Mesendoderm (in vitro differentiated cells): ENCODE data around the gene POU2F1.

ENCODE experiments used
- DNase-seq: peaks from one replicate; pipeline ENCODE4 v3.0.0; 2013
- H2AK5ac ChIP-seq: 2 replicates; pipeline ENCODE4 v1.6.1; 2013; ENCODE audit warnings: low read length, inconsistent platforms
- H2BK120ac ChIP-seq: 2 replicates; pipeline ENCODE4 v1.6.1; 2013; ENCODE audit warnings: low read depth, mild to moderate bottlenecking, low read length, moderate library complexity, mixed read lengths
- H2BK15ac ChIP-seq: replicated peaks from 2 replicates; pipeline ENCODE4 v1.6.1; 2013; ENCODE audit warnings: low read depth, mild to moderate bottlenecking, moderate library complexity
- H2BK5ac ChIP-seq: 2 replicates; pipeline ENCODE4 v1.6.1; 2013; ENCODE audit warnings: low read length, inconsistent platforms
- H3K18ac ChIP-seq: 2 replicates; pipeline ENCODE4 v1.6.1; 2013; ENCODE audit warnings: mild to moderate bottlenecking, low read length, mixed read lengths
- H3K23ac ChIP-seq: one replicate; pipeline ENCODE4 v1.6.1; 2013; ENCODE audit warnings: low read length
- H3K27ac ChIP-seq: 2 replicates; pipeline ENCODE4 v1.5.1; 2013; ENCODE audit warnings: low read depth, mild to moderate bottlenecking, inconsistent platforms, low read length, moderate library complexity
- H3K27me3 ChIP-seq: 2 replicates; pipeline ENCODE4 v1.6.1; 2013; ENCODE audit warnings: low read length, control low read depth, mild to moderate bottlenecking, inconsistent platforms; ENCODE audit not compliant: insufficient read depth, poor library complexity
- H3K36me3 ChIP-seq: 2 replicates; pipeline ENCODE4 v1.6.1; 2013; ENCODE audit warnings: low read length, inconsistent platforms; ENCODE audit not compliant: control insufficient read depth, insufficient read depth
- H3K4ac ChIP-seq: one replicate; pipeline ENCODE4 v1.6.1; 2013; ENCODE audit warnings: low read depth, mild to moderate bottlenecking, low read length, moderate library complexity
- H3K4me1 ChIP-seq: 2 replicates; pipeline ENCODE4 v1.6.1; 2013; ENCODE audit warnings: low read depth, low read length, inconsistent platforms; ENCODE audit not compliant: control insufficient read depth
- H3K4me2 ChIP-seq: 2 replicates; pipeline ENCODE4 v1.6.1; 2013; ENCODE audit warnings: low read length
- H3K4me3 ChIP-seq: 2 replicates; pipeline ENCODE4 v1.5.1; 2013; ENCODE audit warnings: mild to moderate bottlenecking, low read length
- H3K56ac ChIP-seq: one replicate; pipeline ENCODE4 v1.6.1; 2013; ENCODE audit warnings: low read length
- H3K79me1 ChIP-seq: 2 replicates; pipeline ENCODE4 v1.6.1; 2013; ENCODE audit warnings: low read length, inconsistent platforms
- H3K79me2 ChIP-seq: 2 replicates; pipeline ENCODE4 v1.6.1; 2013; ENCODE audit warnings: mild to moderate bottlenecking, low read length; ENCODE audit not compliant: control insufficient read depth, insufficient read depth
- H3K9ac ChIP-seq: 2 replicates; pipeline ENCODE4 v1.6.1; 2013; ENCODE audit warnings: low read length, inconsistent platforms
- H4K5ac ChIP-seq: one replicate; pipeline ENCODE4 v1.6.1; 2013; ENCODE audit warnings: low read length
- H4K8ac ChIP-seq: one replicate; pipeline ENCODE4 v1.6.1; 2013; ENCODE audit warnings: low read depth, mild to moderate bottlenecking, control low read depth, low read length, moderate library complexity
- WGBS: extraction: QIAGEN DNeasy Blood & Tissue Kit; methylation state at CpG from one replicate; pipeline ENCODE4 v1.1.7; 2013; ENCODE audit warnings: low lambda C conversion rate, missing lambda C conversion rate; ENCODE audit not compliant: insufficient coverage; ENCODE audit errors: extremely low coverage; 5-methylcytosine and 5-hydroxymethylcytosine counted together

The POU2F1 gene

DNA sequence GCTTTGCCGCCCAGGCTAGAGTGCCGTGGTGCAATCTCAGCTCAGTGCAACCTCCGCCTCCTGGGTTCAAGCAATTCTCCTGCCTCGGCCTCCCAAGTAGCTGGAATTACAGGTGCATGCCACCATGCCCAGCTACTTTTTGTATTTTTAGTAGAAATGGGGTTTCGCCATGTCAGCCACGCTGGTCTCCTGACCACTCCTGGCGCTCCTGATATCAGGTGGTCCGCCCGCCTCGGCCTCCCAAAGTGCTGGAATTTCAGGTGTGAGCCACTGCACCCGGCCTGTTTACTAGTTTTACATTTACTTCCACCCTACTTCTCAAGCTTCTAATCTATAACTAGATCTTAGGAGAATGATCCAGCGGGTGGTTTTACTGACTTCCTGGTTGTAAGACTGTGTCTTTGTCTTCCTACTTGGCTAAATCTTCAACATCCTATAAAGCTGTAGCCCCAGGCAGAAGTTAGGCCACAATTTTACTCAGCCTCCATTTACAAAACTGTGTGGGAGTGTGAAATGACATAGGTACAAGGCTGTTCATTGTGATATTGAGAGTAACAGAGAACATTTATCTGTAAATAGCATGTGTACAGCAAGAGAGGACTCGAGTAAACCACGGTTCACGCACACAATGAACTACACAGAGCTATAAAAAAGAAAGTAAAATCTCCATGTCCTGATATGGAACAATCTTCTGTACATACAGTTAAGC is 9.6 kb upstream of the POU2F1 start:
- Histone ChIP-seq H3K27me3 (no peaks in the 10 kb centered on the region), H3K36me3 (no peaks in the 10 kb centered on the region), H3K4ac (no peak overlapping the region), H2BK120ac (no peak overlapping the region), H3K23ac (no peak overlapping the region), H2AK5ac (no peak overlapping the region), H3K79me2 (no peaks in the 10 kb centered on the region), H2BK15ac (no peak overlapping the region), H3K79me1 (no peaks in the 10 kb centered on the region), H3K4me2 (no peak overlapping the region), H3K4me3 (no peak overlapping the region), H4K5ac (no peak overlapping the region), H3K27ac (no peak overlapping the region), H3K56ac (no peak overlapping the region), H3K9ac (no peak overlapping the region), H3K18ac (no peak overlapping the region), H2BK5ac (no peak overlapping the region), H3K4me1 (no peaks in the 10 kb centered on the region), H4K8ac (no peak overlapping the region)
- no peak for DNase-seq
- WGBS = no CpG with 5 or more reads among the region's 15 CpGs

DNA sequence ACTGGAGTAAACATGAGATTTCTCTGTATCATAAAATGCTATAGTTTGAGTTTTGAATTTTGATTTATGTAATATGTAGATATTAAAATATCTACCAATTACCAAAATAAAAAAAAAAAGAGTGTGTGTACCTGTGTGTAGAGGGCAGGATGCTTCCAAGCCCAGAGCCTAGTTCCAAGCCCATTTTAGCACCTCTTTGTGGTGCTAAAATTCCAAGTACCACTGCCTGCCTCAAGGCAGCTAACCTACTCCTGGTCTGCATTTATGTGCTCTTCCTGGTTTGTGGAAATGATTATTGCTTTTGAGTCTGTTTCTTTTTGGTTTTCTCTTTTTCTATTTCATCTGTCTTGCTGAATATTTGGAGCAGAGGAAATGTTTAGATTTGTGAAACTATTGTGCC is 8.7 kb upstream of the POU2F1 start:
- Histone ChIP-seq H3K4me2 (no peak overlapping the region), H3K56ac (no peak overlapping the region), H3K9ac (no peak overlapping the region), H2AK5ac (no peak overlapping the region), H4K5ac (no peak overlapping the region), H3K4me1 (no peaks in the 10 kb centered on the region), H3K4me3 (no peak overlapping the region), H3K36me3 (no peaks in the 10 kb centered on the region), H3K79me2 (no peaks in the 10 kb centered on the region), H4K8ac (no peak overlapping the region), H3K4ac (no peak overlapping the region), H3K79me1 (no peaks in the 10 kb centered on the region), H2BK15ac (no peak overlapping the region), H3K27me3 (no peaks in the 10 kb centered on the region), H3K23ac (no peak overlapping the region), H2BK5ac (no peak overlapping the region), H3K18ac (no peak overlapping the region), H2BK120ac (no peak overlapping the region), H3K27ac (no peak overlapping the region)
- no peak for DNase-seq

GRCh38 chr1:167216809-167217208 is 3.9 kb upstream of the POU2F1 start:
- peaks cover 2% of the 10 kb centered on the region for H3K4me1 ChIP-seq
- no peak overlapping the region for H2BK15ac ChIP-seq
- H3K79me2 ChIP-seq = peaks cover 2% of the 10 kb centered on the region
- no peak overlapping the region for H3K4me3 ChIP-seq
- H3K18ac ChIP-seq = no peak overlapping the region
- no peak for DNase-seq
- H3K79me1 ChIP-seq = no peaks in the 10 kb centered on the region
- H3K4ac ChIP-seq = no peak overlapping the region
- no peak overlapping the region for H2BK120ac ChIP-seq
- no peak overlapping the region for H3K27ac ChIP-seq
- H3K27me3 ChIP-seq = no peaks in the 10 kb centered on the region
- H3K23ac ChIP-seq = no peak overlapping the region
- no peak overlapping the region for H3K4me2 ChIP-seq
- no peak overlapping the region for H2BK5ac ChIP-seq
- no peak overlapping the region for H2AK5ac ChIP-seq
- no peak overlapping the region for H4K5ac ChIP-seq
- H4K8ac ChIP-seq = no peak overlapping the region
- no peak overlapping the region for H3K56ac ChIP-seq
- no peak overlapping the region for H3K9ac ChIP-seq
- no peaks in the 10 kb centered on the region for H3K36me3 ChIP-seq

DNA sequence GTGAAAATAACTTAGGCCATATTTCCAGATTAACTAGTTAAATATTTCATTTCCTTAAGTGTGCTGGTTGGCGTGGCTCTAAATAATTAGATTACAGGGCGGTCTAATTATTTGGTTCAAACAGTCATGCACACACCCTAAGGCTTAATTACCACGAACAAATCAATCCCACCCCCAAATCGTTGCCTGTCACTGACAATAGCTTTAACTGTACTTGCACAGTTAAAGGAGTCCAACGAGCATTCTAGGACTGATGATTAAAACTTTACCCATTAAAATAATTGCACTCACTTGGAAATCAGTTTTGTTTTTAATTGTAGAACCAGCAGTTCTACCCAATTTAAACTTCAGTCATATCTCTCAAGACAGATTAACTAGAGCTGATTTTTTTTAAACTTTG is 1.5 kb upstream of the POU2F1 start:
- peak overlapping the region; percentile 44 for H3K9ac ChIP-seq
- peaks cover 24% of the 10 kb centered on the region for H3K79me2 ChIP-seq
- H3K27ac ChIP-seq = no peak overlapping the region
- H2AK5ac ChIP-seq = no peak overlapping the region
- DNase-seq = no peak
- no peak overlapping the region for H2BK5ac ChIP-seq
- H3K79me1 ChIP-seq = no peaks in the 10 kb centered on the region
- H3K23ac ChIP-seq = no peak overlapping the region
- no peak overlapping the region for H2BK120ac ChIP-seq
- H3K4me3 ChIP-seq = no peak overlapping the region
- peak overlapping the region; percentile 79 for H2BK15ac ChIP-seq
- no peaks in the 10 kb centered on the region for H3K27me3 ChIP-seq
- peaks cover 2% of the 10 kb centered on the region for H3K4me1 ChIP-seq
- WGBS = no CpG with 5 or more reads among the region's 5 CpGs
- H4K8ac ChIP-seq = no peak overlapping the region
- H3K36me3 ChIP-seq = no peaks in the 10 kb centered on the region
- H3K4me2 ChIP-seq = no peak overlapping the region
- no peak overlapping the region for H3K18ac ChIP-seq
- peak overlapping the region; percentile 65 for H3K56ac ChIP-seq
- H4K5ac ChIP-seq = no peak overlapping the region
- no peak overlapping the region for H3K4ac ChIP-seq

GRCh38 chr1:167219646-167220536 is 795 bp upstream of the POU2F1 start:
- H3K27ac ChIP-seq = peak overlapping the region; percentile 100
- H3K4ac ChIP-seq = peak overlapping the region; percentile 84
- WGBS = no CpG with 5 or more reads among the region's 55 CpGs
- peaks cover 28% of the 10 kb centered on the region for H3K79me2 ChIP-seq
- peak overlapping the region; percentile 59 for H3K23ac ChIP-seq
- H2AK5ac ChIP-seq = no peak overlapping the region
- H3K4me3 ChIP-seq = peak overlapping the region; percentile 67
- no peak overlapping the region for H2BK120ac ChIP-seq
- H3K36me3 ChIP-seq = no peaks in the 10 kb centered on the region
- no peaks in the 10 kb centered on the region for H3K27me3 ChIP-seq
- no peak overlapping the region for H2BK15ac ChIP-seq
- H3K79me1 ChIP-seq = no peaks in the 10 kb centered on the region
- H3K56ac ChIP-seq = peak overlapping the region; percentile 99
- peak overlapping the region; percentile 99 for H2BK5ac ChIP-seq
- peak overlapping the region; percentile 71 for H3K18ac ChIP-seq
- no peak overlapping the region for H4K8ac ChIP-seq
- H3K4me1 ChIP-seq = peaks cover 2% of the 10 kb centered on the region
- DNase-seq = peak; percentile 98
- peak overlapping the region; percentile 96 for H3K9ac ChIP-seq
- H4K5ac ChIP-seq = peak overlapping the region; percentile 84
- H3K4me2 ChIP-seq = peak overlapping the region; percentile 87
